Stimulated activated CD4-positive, alpha-beta T cell treated with anti-CD3 and anti-CD28 coated beads, Interleukin-1b, Interleukin-23, amount 100 ng/mL, for 24 hours (primary cell): ENCODE data around the gene MRPS14.
"Not testable (repeated sequence)": the region's sequence is repeated elsewhere in the genome, so short reads cannot be mapped to it uniquely, and the experiment has no call there.

Experiments
- DNase-seq, 4 experiments: peaks; one replicate each; pipeline ENCODE4 v3.0.0-alpha.2; 2020; ENCODE audit warnings: low read depth in 4 of 4, low spot score in 1 of 4

MRPS14 gene

GRCh38 chr1:175024773-175025172 is 1.5 kb upstream of the MRPS14 start:
- DNase-seq = no peak

- DNase-seq = not testable (repeated sequence)
These were observed 657 bp upstream of the MRPS14 start for GRCh38 chr1:175023922-175024242.

DNA sequence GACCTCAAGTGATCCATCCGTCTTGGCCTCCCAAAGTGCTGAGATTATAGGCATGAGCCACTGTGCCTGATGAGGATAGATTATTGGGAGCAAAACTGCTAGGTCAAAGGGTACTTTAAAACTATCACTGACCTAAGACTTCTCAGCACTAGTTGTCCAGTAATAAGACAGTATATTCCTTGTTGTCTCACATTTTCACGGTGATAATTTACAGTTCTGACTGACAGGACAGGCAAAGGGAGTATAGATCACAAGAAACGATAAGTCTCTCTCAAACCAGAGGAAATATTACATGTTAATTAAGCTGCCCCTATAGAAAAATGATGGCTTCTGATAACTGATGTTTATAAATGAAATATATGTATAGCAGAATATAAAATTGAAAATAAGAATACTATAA is 3.7 kb downstream of the MRPS14 start:
- DNase-seq = no peak

GRCh38 chr1:175015243-175015642 is 8.0 kb downstream of the MRPS14 start:
- DNase-seq = no peak

DNA sequence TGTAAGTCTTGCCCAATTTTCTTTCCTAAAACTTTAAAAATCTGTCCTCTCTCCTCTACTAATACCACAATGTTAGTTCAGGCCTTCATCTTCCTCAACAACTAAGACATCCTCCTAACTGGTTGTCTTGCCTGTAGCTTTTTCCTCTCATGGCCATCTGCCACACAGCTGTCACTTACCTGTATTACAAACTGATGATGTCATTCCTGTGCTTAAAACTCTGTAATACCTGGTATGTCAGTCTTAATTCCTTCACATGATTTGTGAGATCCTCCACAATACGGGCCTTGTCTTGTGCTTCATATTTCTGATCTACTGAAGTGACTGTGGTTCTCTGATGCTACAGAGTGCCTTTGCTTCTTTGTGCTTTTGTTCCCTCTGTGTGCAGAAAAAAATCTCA is 9.8 kb downstream of the MRPS14 start:
- DNase-seq = no peak

DNA sequence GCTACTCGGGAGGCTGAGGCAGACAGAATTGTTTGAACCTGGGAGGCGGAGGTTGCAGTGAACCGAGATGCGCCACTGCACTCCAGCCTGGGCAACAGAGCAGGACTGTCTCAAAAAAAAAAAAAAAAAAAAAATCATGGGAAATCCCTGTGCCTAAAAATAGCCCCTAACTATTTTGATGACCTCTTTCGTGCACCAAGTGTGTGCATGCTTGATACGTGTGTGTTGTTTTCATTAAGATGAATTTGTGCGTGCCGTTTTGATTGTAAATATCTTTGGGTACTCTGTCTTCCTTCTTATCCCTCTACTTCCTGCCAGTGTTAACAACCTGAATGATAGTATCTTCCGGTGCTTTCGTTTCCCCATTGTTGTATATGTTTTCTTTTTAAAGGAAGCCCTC is 13.7 kb downstream of the MRPS14 start:
- DNase-seq = no peak

GRCh38 chr1:175005085-175005783 is 18.0 kb downstream of the MRPS14 start:
- no peak for DNase-seq

DNA sequence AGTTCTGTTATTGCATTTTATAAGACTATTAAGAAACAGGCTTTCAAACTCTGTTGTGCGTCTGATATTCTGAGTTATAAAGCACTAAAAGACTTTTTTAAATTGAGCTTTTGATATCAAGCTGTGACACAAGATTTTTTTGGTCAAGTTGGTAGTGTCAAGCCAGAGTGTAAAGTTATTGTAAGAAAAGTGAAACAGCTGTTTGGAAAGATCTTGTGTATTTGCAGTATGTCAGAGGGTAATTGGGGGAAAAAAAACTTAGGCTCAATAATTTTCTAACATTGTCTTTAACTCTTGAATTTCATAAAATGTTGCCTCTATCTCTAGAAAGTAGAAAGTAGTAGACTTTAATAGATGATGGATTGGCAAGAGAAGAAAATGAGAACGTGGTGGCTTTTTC is 19.7 kb downstream of the MRPS14 start:
- DNase-seq = no peak

- DNase-seq = no peak
These were observed 20.2 kb downstream of the MRPS14 start for GRCh38 chr1:175002910-175003517.

DNA sequence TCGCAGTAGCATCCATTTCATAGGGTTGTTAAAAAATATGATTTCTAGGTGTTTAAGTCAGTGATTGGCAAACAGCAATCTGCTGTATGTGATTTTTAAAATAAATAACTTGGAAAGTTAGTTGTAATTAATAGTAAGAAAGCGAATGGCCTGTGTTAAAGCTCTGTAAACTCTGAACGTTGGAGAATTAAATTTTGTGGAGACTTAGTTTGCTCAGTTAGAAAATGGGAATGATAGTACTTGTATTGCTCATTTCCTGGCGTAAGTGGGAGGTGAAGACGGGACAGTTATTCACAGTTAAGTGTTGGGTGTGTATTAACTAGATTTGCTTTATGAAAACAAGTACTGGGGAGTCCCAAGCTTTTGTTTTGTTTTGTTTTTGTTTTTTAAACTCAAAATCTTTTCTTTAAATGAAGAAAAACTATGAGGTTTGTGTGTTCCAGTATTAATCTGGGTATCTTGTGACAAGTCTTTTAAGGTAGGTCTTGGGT is 22.5 kb downstream of the MRPS14 start:
- no peak for DNase-seq

GRCh38 chr1:174999936-175000696 is 23.1 kb downstream of the MRPS14 start, which contains the start of gene CACYBP:
TSS of gene CACYBP (plus strand) at chr1:174999947. CDS start at chr1:175000181, 234 bp downstream.
- no peak for DNase-seq

DNA sequence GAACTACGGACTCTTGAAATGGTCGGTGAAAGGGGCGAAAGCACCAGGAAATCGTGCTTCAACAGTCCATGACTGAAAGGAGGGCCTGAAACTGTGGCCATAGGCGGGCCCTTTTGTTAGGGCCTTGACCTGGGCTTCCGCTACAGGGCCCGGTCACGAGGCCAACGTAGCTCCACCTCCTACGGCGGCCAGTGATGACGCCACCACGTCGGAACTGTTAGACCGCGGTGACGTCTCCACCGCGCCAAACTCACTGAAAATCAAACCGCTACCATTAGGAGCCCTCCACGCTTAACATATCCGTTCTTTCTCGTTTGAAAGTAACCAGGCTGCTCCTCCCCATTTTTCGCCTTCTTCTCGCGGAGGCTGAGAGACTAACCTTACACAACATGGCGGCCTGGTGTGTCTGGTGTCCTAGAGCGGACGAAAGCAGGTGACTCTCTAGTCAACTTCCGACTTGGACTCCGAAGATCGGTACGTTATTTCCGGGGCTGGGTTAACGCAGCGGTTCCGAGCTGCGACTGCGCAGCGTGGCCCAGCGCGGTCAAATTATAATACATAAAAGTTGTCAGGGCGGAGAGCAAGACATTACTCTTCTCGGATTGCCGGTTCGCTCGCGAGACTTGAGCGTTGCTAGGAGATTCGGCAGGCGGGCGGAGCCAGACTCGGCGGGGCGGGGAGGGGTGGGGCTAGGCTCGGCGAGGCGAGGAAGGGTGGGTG is 23.8 kb downstream of the MRPS14 start:
- peak; percentile 93 to 94 (median 93) for DNase-seq

DNA sequence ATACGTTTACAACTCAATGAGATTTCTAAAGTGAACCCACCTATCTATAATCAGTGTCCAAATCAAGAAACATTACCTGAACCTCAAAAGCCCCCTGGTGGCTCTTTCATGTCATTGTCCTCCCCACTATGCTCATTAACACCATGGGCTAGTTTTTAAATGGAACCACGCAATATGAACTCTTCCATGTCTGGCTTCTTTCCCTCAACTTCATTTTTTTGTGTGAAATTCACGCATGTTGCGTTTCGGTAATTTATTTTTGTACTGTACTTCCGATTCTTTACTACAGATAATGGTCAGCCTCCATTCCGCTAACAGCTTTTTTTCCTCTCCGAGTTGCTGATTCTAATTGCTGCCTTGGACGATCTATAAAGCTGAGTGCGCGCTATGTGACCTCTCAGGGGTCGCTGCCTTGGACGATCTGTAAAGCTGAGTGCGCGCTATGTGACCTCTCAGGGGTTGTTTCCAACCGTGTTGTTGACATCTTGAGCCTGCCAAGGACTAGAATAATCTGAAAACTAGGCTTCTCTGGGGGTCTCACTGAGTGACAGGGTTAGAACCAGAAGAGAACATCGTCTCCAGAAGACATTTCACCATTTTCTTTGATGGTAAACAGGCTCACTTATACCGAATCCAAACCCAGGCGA is 24.5 kb downstream of the MRPS14 start:
- DNase-seq = no peak

DNA sequence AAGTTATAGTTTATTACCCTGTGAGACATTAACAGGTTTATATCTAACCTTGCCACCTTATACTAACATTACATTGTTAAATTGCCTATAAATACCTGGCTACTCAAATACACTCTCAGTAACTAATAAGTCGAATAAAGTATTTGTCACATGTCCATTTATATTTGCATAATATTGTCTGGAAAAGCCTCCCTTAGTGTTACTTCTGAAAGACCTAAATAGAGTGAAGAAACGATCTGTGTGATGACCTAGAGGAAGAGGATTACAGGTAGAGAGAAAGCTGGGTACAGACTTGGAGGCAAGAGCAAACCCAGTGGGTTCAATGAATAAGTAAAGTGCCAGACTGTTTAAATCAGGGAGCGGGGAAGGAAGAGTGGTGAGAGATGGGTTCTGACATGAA is 26.2 kb downstream of the MRPS14 start:
- DNase-seq = no peak

DNA sequence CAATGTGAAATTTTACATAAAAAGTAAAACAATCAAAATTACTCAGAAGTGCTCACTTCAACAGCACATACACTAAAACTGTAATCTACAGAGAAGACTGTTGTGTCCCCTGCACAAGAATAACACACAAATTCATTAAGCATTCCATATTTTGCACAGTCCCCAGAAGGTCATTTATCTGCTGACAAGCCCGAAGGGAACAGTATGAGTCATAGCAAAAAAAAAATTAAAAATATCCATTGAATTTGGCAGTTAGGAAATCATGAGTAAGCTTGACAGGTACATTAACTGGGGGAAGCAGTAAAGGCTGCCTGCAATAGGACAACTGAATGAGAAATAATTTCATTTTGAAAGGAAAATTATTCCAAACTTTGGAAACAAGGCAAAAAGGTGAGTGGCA is 26.7 kb downstream of the MRPS14 start:
- DNase-seq = no peak

DNA sequence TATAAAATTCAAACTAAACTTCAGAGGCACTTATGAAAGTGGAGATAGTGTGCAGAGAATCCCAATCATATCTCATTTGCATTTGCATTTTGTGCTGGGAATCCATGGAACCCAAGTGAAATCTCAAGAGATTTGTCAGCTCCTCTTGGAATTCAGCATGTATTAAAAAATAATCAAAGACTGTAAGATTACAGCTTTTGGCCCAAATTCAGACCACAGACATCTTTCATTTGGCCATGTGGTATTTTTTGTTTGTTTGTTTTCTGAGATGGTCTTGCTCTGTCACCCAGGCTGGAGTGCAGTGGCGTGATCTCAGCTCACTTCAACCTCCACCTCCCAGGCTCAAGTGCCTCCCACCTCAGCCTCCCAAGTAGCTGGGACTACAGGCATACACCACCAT is 27.3 kb downstream of the MRPS14 start:
- no peak for DNase-seq

GRCh38 chr1:174995121-174995520 is 28.1 kb downstream of the MRPS14 start:
- DNase-seq = no peak

DNA sequence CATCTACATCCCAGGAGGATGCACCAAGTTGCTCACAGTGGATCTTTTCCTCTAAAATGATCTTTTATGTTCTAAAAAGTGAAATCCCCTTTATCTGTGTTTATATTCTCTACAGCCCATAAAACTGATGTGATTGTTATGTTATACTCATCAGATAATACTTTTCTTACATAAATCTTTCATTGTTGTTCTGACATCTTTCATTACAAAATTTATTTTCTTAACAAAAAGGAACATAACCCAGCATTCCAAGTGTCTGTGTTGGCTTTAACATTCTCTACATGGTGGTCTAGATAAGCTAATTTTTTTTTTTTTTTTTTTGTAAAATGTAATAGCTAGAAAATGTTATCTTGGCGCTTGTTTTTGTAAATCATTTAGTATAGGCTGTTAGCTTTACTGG is 31.8 kb downstream of the MRPS14 start:
- no peak for DNase-seq

DNA sequence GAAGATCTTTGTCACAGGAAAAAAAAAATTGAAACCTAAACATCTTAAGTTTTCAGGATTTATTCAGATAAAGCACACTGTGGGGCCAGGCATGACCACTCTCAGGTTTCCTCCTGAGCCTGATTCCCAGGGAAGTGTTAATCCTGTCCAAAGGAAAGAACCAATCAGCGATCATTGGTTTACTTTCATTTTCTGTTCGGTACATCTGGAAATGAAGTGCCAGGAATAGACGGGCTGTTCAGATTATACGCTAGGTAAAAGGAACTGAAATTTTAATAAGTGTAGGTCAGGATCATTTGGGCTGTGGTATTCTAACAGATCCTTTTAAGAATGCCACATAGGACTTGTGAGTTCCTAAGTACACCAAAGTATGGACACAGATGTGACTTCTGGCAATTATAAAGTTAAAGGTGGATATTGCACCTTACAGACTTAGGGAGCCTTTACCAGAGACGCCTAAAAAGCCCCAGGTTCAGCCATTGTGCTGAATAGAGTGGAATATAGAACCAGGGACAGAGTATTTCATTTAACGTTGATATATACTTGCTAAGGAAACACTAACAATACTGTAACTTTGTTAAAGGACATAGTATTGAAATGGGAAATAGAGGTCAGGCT is 32.7 kb downstream of the MRPS14 start:
- no peak for DNase-seq

GRCh38 chr1:174989536-174990220 is 33.5 kb downstream of the MRPS14 start:
- DNase-seq = no peak
